Astrocyte (in vitro differentiated cells and primary cell): ENCODE results near the gene STK24. TPM values are rescaled to one million over a fixed set of nuclear protein-coding genes. Genes with fewer than 3 reads are reported as not detected.

Experiments used
- DNase-seq: peaks from one replicate; pipeline ENCODE4 v3.0.0-alpha.2; 2010; ENCODE audit warnings: low read depth
- FAIRE-seq: peaks from 2 replicates; lab custom pipeline; 2011; peaks lifted over from hg19 to GRCh38; lab: Jason Lieb, UNC
- H2AFZ ChIP-seq: 2 replicates; pipeline ENCODE4 v1.6.0; 2012; ENCODE audit warnings: low read depth, low read length, inconsistent platforms
- H3K27ac ChIP-seq: 2 replicates; pipeline ENCODE4 v1.5.1; 2011; ENCODE audit warnings: low read depth, low read length, inconsistent platforms
- H3K27me3 ChIP-seq: 2 replicates; pipeline ENCODE4 v1.6.0; 2011; ENCODE audit warnings: low read length, inconsistent platforms; ENCODE audit not compliant: insufficient read depth
- H3K36me3 ChIP-seq: 2 replicates; pipeline ENCODE4 v1.5.1; 2011; ENCODE audit warnings: low read length, inconsistent platforms; ENCODE audit not compliant: insufficient read depth
- H3K4me1 ChIP-seq: 2 replicates; pipeline ENCODE4 v1.5.1; 2011; ENCODE audit warnings: low read length, inconsistent platforms; ENCODE audit not compliant: insufficient read depth
- H3K4me2 ChIP-seq: 2 replicates; pipeline ENCODE4 v1.6.0; 2012; ENCODE audit warnings: low read length, inconsistent platforms
- H3K4me3 ChIP-seq: 2 replicates; pipeline ENCODE4 v1.5.1; 2011; ENCODE audit warnings: low read depth, mild to moderate bottlenecking, low read length, inconsistent platforms; ENCODE audit not compliant: insufficient read depth
- H3K79me2 ChIP-seq: 2 replicates; pipeline ENCODE4 v1.6.0; 2012; ENCODE audit warnings: mild to moderate bottlenecking, low read length, inconsistent platforms; ENCODE audit not compliant: insufficient read depth
- H3K9ac ChIP-seq: 2 replicates; pipeline ENCODE4 v1.6.0; 2012; ENCODE audit warnings: mild to moderate bottlenecking, low read length, inconsistent platforms
- H3K9me3 ChIP-seq: 2 replicates; pipeline ENCODE4 v1.5.1; 2012; ENCODE audit warnings: low read depth, mild to moderate bottlenecking, low read length, inconsistent platforms; ENCODE audit not compliant: insufficient read depth
- H4K20me1 ChIP-seq: 2 replicates; pipeline ENCODE4 v1.6.0; 2012; ENCODE audit warnings: low read length, inconsistent platforms; ENCODE audit not compliant: insufficient read depth
- H3K27ac Mint-ChIP-seq: one replicate; pipeline ENCODE4 v1.8.0; 2021; ENCODE audit warnings: mild to moderate bottlenecking, mixed read lengths; ENCODE audit not compliant: unreplicated experiment
- H3K27me3 Mint-ChIP-seq: one replicate; pipeline ENCODE4 v1.8.0; 2021; ENCODE audit warnings: low read depth, mixed read lengths; ENCODE audit not compliant: unreplicated experiment
- H3K36me3 Mint-ChIP-seq: one replicate; pipeline ENCODE4 v1.8.0; 2021; ENCODE audit warnings: low read depth, mixed read lengths; ENCODE audit not compliant: unreplicated experiment
- H3K4me1 Mint-ChIP-seq: one replicate; pipeline ENCODE4 v1.8.0; 2021; ENCODE audit warnings: low read depth, mixed read lengths; ENCODE audit not compliant: unreplicated experiment
- H3K4me3 Mint-ChIP-seq: one replicate; pipeline ENCODE4 v1.8.0; 2021; ENCODE audit warnings: mild to moderate bottlenecking, moderate library complexity, mixed read lengths; ENCODE audit not compliant: unreplicated experiment
- H3K9me3 Mint-ChIP-seq: one replicate; pipeline ENCODE4 v1.8.0; 2021; ENCODE audit warnings: mild to moderate bottlenecking, mixed read lengths; ENCODE audit not compliant: unreplicated experiment
- CTCF ChIP-seq: IDR thresholded peaks from 2 replicates; pipeline ENCODE4 v1.5.1; 2011; ENCODE audit warnings: low read depth, mild to moderate bottlenecking, inconsistent platforms, low read length, moderate library complexity; ENCODE audit not compliant: insufficient read depth
- EZH2 ChIP-seq: IDR thresholded peaks from 2 replicates; pipeline ENCODE4 v1.6.1; 2012; ENCODE audit warnings: mild to moderate bottlenecking, low read length, inconsistent platforms; ENCODE audit not compliant: insufficient read depth
- total RNA-seq: library from RNA; stranded (reverse); gene quantifications from 2 replicates; pipeline ENCODE4 v1.2.1, GENCODE V29; 2021

The STK24 gene
- total RNA-seq, 1 donor from 2014 or later = 96.1 TPM

DNA sequence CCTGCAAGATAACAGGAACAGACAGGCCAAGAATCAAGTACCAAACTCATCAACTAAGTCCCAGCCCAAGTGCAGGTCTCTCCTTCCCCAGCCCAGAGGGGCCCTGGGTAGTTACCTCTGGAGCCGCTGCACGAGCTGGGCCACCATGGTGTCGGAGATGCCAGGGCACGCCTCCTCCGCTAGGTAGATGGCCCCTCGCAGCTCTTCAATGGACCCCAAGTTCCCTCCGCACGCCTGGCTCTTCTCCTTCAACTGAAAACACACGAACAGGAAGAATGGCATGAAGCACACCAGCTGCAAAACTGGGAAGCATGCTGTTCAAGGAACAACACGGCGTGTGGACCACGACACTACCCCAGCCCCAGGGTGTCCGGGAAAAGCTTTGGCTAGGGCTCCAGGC, 119.9 kb downstream of the STK24 start:
- Histone ChIP-seq H3K27ac (no peak overlapping the region), H2AFZ (no peak overlapping the region), H3K4me1 (peaks cover 19% of the 10 kb centered on the region), H3K36me3 (peaks cover 17% of the 10 kb centered on the region), H3K79me2 (peaks cover 16% of the 10 kb centered on the region), H3K4me2 (no peak overlapping the region), H3K9me3 (no peaks in the 10 kb centered on the region), H3K4me3 (no peak overlapping the region), H3K27me3 (no peaks in the 10 kb centered on the region), H4K20me1 (peaks cover 22% of the 10 kb centered on the region), H3K9ac (no peak overlapping the region)
- FAIRE-seq (no peak), DNase-seq (no peak)
- Mint-ChIP-seq H3K4me3 (no peak overlapping the region), H3K27ac (no peak overlapping the region), H3K9me3 (no peaks in the 10 kb centered on the region), H3K36me3 (peaks cover 32% of the 10 kb centered on the region), H3K4me1 (peaks cover 15% of the 10 kb centered on the region), H3K27me3 (no peaks in the 10 kb centered on the region)
- TF ChIP-seq CTCF = no peak
- TF ChIP-seq EZH2 = no peak

DNA sequence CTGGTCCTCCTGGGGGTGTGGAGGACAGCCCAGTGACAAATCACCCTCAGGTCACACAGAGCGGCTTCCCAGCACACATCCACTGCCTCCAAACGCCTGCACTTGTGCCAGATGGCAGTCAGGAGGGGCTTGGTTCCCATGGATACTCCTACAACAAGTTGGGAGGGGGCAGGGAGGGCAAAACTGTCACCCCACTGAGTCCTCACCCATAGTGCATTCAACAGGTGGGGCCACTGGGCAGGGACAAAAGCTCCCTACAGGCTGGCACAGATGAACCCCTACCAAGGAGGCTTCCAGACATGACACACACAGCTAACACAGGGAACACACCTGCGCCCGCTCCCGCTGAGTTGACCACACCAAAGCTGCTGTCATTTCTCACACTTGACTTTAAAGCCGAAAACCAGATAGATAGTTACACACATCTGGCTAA, 120.5 kb downstream of the STK24 start:
- Mint-ChIP-seq H3K4me3 (no peak overlapping the region), H3K27me3 (no peaks in the 10 kb centered on the region), H3K27ac (no peak overlapping the region), H3K4me1 (peaks cover 22% of the 10 kb centered on the region), H3K9me3 (no peaks in the 10 kb centered on the region), H3K36me3 (peaks cover 31% of the 10 kb centered on the region)
- H3K36me3 ChIP-seq = peaks cover 17% of the 10 kb centered on the region
- H3K79me2 ChIP-seq = peaks cover 10% of the 10 kb centered on the region
- FAIRE-seq (no peak), DNase-seq (no peak)
- TF ChIP-seq EZH2 (no peak), CTCF (no peak)
- H3K9ac ChIP-seq = no peak overlapping the region
- H3K9me3 ChIP-seq = no peaks in the 10 kb centered on the region
- no peaks in the 10 kb centered on the region for H3K27me3 ChIP-seq
- no peak overlapping the region for H3K4me2 ChIP-seq
- H3K4me3 ChIP-seq = no peak overlapping the region
- H3K4me1 ChIP-seq = peaks cover 25% of the 10 kb centered on the region
- H4K20me1 ChIP-seq = peaks cover 21% of the 10 kb centered on the region
- H2AFZ ChIP-seq = no peak overlapping the region
- no peak overlapping the region for H3K27ac ChIP-seq

- no peaks in the 10 kb centered on the region for H3K9me3 ChIP-seq
- H3K79me2 ChIP-seq = peaks cover 4% of the 10 kb centered on the region
- peaks cover 35% of the 10 kb centered on the region for H3K4me1 Mint-ChIP-seq
- H3K27me3 ChIP-seq = no peaks in the 10 kb centered on the region
- TF ChIP-seq EZH2 = no peak
- no peak for TF ChIP-seq CTCF
- H3K27ac Mint-ChIP-seq = no peak overlapping the region
- H3K36me3 ChIP-seq = peaks cover 12% of the 10 kb centered on the region
- H2AFZ ChIP-seq = no peak overlapping the region
- H3K4me3 Mint-ChIP-seq = no peak overlapping the region
- H3K27me3 Mint-ChIP-seq = no peaks in the 10 kb centered on the region
- peak; percentile 88 for DNase-seq
- H3K4me1 ChIP-seq = peaks cover 37% of the 10 kb centered on the region
- H3K4me2 ChIP-seq = peak overlapping the region; percentile 62
- peak overlapping the region; percentile 81 for H3K27ac ChIP-seq
- H3K4me3 ChIP-seq = no peak overlapping the region
- peaks cover 32% of the 10 kb centered on the region for H4K20me1 ChIP-seq
- FAIRE-seq = peak; percentile 94
- H3K36me3 Mint-ChIP-seq = peaks cover 25% of the 10 kb centered on the region
- H3K9ac ChIP-seq = peak overlapping the region; percentile 61
- no peaks in the 10 kb centered on the region for H3K9me3 Mint-ChIP-seq
Observed at GRCh38 chr13:98454389-98454881, 122.5 kb downstream of the STK24 start.
